ENCODE results near the gene ANO2.

Gene ANO2

GRCh38 chr12:5678176-5678575, 266.9 kb downstream of the ANO2 start:
- no peak for TF ChIP-seq FOXP2 (optimal IDR thresholded peaks at IDR 0.05; ENCODE audit: borderline replicate concordance, extremely low read depth, extremely low read length, insufficient read depth)
- no peak for TF ChIP-seq TAF1 (IDR thresholded peaks at IDR 0.05; ENCODE audit: borderline replicate concordance, insufficient read depth, low read length)
- TF ChIP-seq REST (IDR thresholded peaks at IDR 0.05; ENCODE audit: insufficient read depth in 1 of 2, low read depth in 2 of 2, low read length in 2 of 2), result no peak

- TF ChIP-seq POLR2AphosphoS5 (IDR thresholded peaks at IDR 0.05; ENCODE audit: low read depth, low read length), result no peak
- no peak for TF ChIP-seq FOXP2 (optimal IDR thresholded peaks at IDR 0.05; ENCODE audit: borderline replicate concordance, extremely low read depth, extremely low read length, insufficient read depth)
- TF ChIP-seq TAF1 (IDR thresholded peaks at IDR 0.05; ENCODE audit: borderline replicate concordance, insufficient read depth, low read length), result no peak
- no peak for TF ChIP-seq REST (IDR thresholded peaks at IDR 0.05; ENCODE audit: insufficient read depth in 1 of 2, low read depth in 2 of 2, low read length in 2 of 2)
- no peak for TF ChIP-seq SIN3A (IDR thresholded peaks at IDR 0.05; ENCODE audit: borderline replicate concordance, insufficient read depth, low read length)
Measured at GRCh38 chr12:5665615-5666014, 279.4 kb downstream of the ANO2 start.

GRCh38 chr12:5661811-5662210, 283.2 kb downstream of the ANO2 start:
- TF ChIP-seq REST (IDR thresholded peaks at IDR 0.05; ENCODE audit: insufficient read depth in 1 of 2, low read depth in 2 of 2, low read length in 2 of 2) (no peak), SIN3A (IDR thresholded peaks at IDR 0.05; ENCODE audit: borderline replicate concordance, insufficient read depth, low read length) (no peak), POLR2AphosphoS5 (IDR thresholded peaks at IDR 0.05; ENCODE audit: low read depth, low read length) (no peak), TAF1 (IDR thresholded peaks at IDR 0.05; ENCODE audit: borderline replicate concordance, insufficient read depth, low read length) (no peak), FOXP2 (optimal IDR thresholded peaks at IDR 0.05; ENCODE audit: borderline replicate concordance, extremely low read depth, extremely low read length, insufficient read depth) (no peak)

GRCh38 chr12:5660238-5660637, 284.8 kb downstream of the ANO2 start:
- no peak for TF ChIP-seq REST (IDR thresholded peaks at IDR 0.05; ENCODE audit: insufficient read depth in 1 of 2, low read depth in 2 of 2, low read length in 2 of 2)
- TF ChIP-seq SIN3A (IDR thresholded peaks at IDR 0.05; ENCODE audit: borderline replicate concordance, insufficient read depth, low read length), result no peak
- no peak for TF ChIP-seq FOXP2 (optimal IDR thresholded peaks at IDR 0.05; ENCODE audit: borderline replicate concordance, extremely low read depth, extremely low read length, insufficient read depth)
- no peak for TF ChIP-seq TAF1 (IDR thresholded peaks at IDR 0.05; ENCODE audit: borderline replicate concordance, insufficient read depth, low read length)
- no peak for TF ChIP-seq POLR2AphosphoS5 (IDR thresholded peaks at IDR 0.05; ENCODE audit: low read depth, low read length)

- TF ChIP-seq SIN3A (IDR thresholded peaks at IDR 0.05; ENCODE audit: borderline replicate concordance, insufficient read depth, low read length), result no peak
- no peak for TF ChIP-seq POLR2AphosphoS5 (IDR thresholded peaks at IDR 0.05; ENCODE audit: low read depth, low read length)
- no peak for TF ChIP-seq TAF1 (IDR thresholded peaks at IDR 0.05; ENCODE audit: borderline replicate concordance, insufficient read depth, low read length)
- no peak for TF ChIP-seq FOXP2 (optimal IDR thresholded peaks at IDR 0.05; ENCODE audit: borderline replicate concordance, extremely low read depth, extremely low read length, insufficient read depth)
- TF ChIP-seq REST (IDR thresholded peaks at IDR 0.05; ENCODE audit: insufficient read depth in 1 of 2, low read depth in 2 of 2, low read length in 2 of 2), result no peak
Measured at GRCh38 chr12:5656836-5657235, 288.2 kb downstream of the ANO2 start.
